Endodermal cell (in vitro differentiated cells): ENCODE data around the gene PCBP1. TPM values are rescaled to one million over a fixed set of nuclear protein-coding genes. Genes with fewer than 3 reads are reported as not detected.
A peak's percentile ranks its signal among the peaks of the same experiment; 100 is the strongest.
"Not testable (repeated sequence)": the region's sequence is repeated elsewhere in the genome, so short reads cannot be mapped to it uniquely, and the experiment has no call there.

Experiments
- DNase-seq: peaks from one replicate; pipeline ENCODE4 v3.0.0-alpha.2; 2017
- H3K27ac ChIP-seq: 2 replicates; pipeline ENCODE4 v1.5.1; 2013; ENCODE audit warnings: mild to moderate bottlenecking, low read depth, low read length, moderate library complexity
- H3K27me3 ChIP-seq: 2 replicates; pipeline ENCODE4 v1.6.1; 2013; ENCODE audit warnings: mild to moderate bottlenecking, low read length, moderate library complexity; ENCODE audit not compliant: insufficient read depth, control insufficient read depth, poor library complexity, severe bottlenecking
- H3K36me3 ChIP-seq: 2 replicates; pipeline ENCODE4 v1.7.0; 2013; ENCODE audit warnings: mild to moderate bottlenecking, low read length, moderate library complexity; ENCODE audit not compliant: control insufficient read depth, insufficient read depth
- H3K4me1 ChIP-seq: one replicate; pipeline ENCODE4 v1.7.0; 2013; ENCODE audit warnings: low read length; ENCODE audit not compliant: control insufficient read depth, insufficient read depth
- H3K4me3 ChIP-seq: 2 replicates; pipeline ENCODE4 v1.5.1; 2013; ENCODE audit warnings: mild to moderate bottlenecking, low read length, moderate library complexity
- H3K9ac ChIP-seq: 2 replicates; pipeline ENCODE4 v1.6.1; 2013; ENCODE audit warnings: mild to moderate bottlenecking, low read length, moderate library complexity; ENCODE audit not compliant: poor library complexity, severe bottlenecking; ENCODE audit errors: extremely low read depth
- H3K9me3 ChIP-seq: 2 replicates; pipeline ENCODE4 v1.6.1; 2013; ENCODE audit warnings: mild to moderate bottlenecking, low read length, moderate library complexity; ENCODE audit not compliant: control insufficient read depth
- H3K27ac Mint-ChIP-seq: 2 replicates; pipeline ENCODE4 v1.8.0; 2020; ENCODE audit warnings: mixed read lengths
- H3K27me3 Mint-ChIP-seq: 2 replicates; pipeline ENCODE4 v1.8.0; 2021; ENCODE audit warnings: mild to moderate bottlenecking, mixed read lengths; ENCODE audit not compliant: insufficient read depth
- H3K36me3 Mint-ChIP-seq: 2 replicates; pipeline ENCODE4 v1.8.0; 2020; ENCODE audit warnings: low read depth, mixed read lengths
- H3K4me1 Mint-ChIP-seq: 2 replicates; pipeline ENCODE4 v1.8.0; 2020; ENCODE audit warnings: mixed read lengths
- H3K4me3 Mint-ChIP-seq: 2 replicates; pipeline ENCODE4 v1.8.0; 2020; ENCODE audit warnings: mild to moderate bottlenecking, moderate library complexity, mixed read lengths
- H3K9me3 Mint-ChIP-seq: 2 replicates; pipeline ENCODE4 v1.8.0; 2020; ENCODE audit warnings: mild to moderate bottlenecking, mixed read lengths
- CTCF ChIP-seq: fragments of 200-600 bp; sonication (generic); conservative IDR thresholded peaks from 2 replicates; pipeline ENCODE4 v1.5.0; 2021; ENCODE audit warnings: antibody characterized with exemption, mild to moderate bottlenecking
- WGBS, 2 experiments: methylation state at CpG; one replicate each; pipeline versions ENCODE4 v1.1.5 to v1.1.7; 2013; ENCODE audit warnings: missing lambda C conversion rate in 2 of 2, mixed read lengths in 1 of 2; ENCODE audit not compliant: insufficient coverage in 1 of 2, insufficient read length in 1 of 2; 5-methylcytosine and 5-hydroxymethylcytosine counted together
- total RNA-seq, 2 donors: library from RNA; stranded (reverse); fragmentation: NEBNext Ultra II Directional in 1 of 2; extraction: Animal tissue kit (Norgen Biotek cat#: 25700) in 1 of 2; gene quantifications; 2 replicates in 1 of 2; 3 replicates in 1 of 2; pipeline ENCODE4 v1.2.1, GENCODE V29; 2021

Gene PCBP1
- total RNA-seq, 2 donors from 2014 or later = 344 to 357 TPM

GRCh38 chr2:70133127-70133452 is 45.8 kb downstream of the PCBP1 start:
- no peaks in the 10 kb centered on the region for H3K27me3 Mint-ChIP-seq
- H3K27ac ChIP-seq = no peak overlapping the region
- no peak overlapping the region for H3K4me3 Mint-ChIP-seq
- no peak overlapping the region for H3K27ac Mint-ChIP-seq
- H3K4me1 ChIP-seq = no peaks in the 10 kb centered on the region
- no peaks in the 10 kb centered on the region for H3K9me3 Mint-ChIP-seq
- no peaks in the 10 kb centered on the region for H3K27me3 ChIP-seq
- WGBS, 2 experiments = 88 to 100% methylated on average over 1 of the region's 1 CpG
- no peak overlapping the region for H3K4me3 ChIP-seq
- H3K4me1 Mint-ChIP-seq = peaks cover 22% of the 10 kb centered on the region
- DNase-seq = no peak
- H3K9ac ChIP-seq = no peak overlapping the region
- H3K9me3 ChIP-seq = no peaks in the 10 kb centered on the region
- TF ChIP-seq CTCF = no peak
- no peaks in the 10 kb centered on the region for H3K36me3 ChIP-seq
- H3K36me3 Mint-ChIP-seq = no peaks in the 10 kb centered on the region

GRCh38 chr2:70133491-70134322 is 46.4 kb downstream of the PCBP1 start:
- Mint-ChIP-seq H3K4me3 (no peak overlapping the region), H3K27ac (peak overlapping the region; percentile 62), H3K27me3 (no peaks in the 10 kb centered on the region), H3K9me3 (no peaks in the 10 kb centered on the region), H3K4me1 (peaks cover 22% of the 10 kb centered on the region), H3K36me3 (no peaks in the 10 kb centered on the region)
- no peak for TF ChIP-seq CTCF
- no peak for DNase-seq
- 97% methylated on average over 8 to 10 of the region's 10 CpGs for WGBS, 2 experiments
- Histone ChIP-seq H3K4me3 (no peak overlapping the region), H3K4me1 (no peaks in the 10 kb centered on the region), H3K27ac (no peak overlapping the region), H3K36me3 (no peaks in the 10 kb centered on the region), H3K9ac (no peak overlapping the region), H3K27me3 (no peaks in the 10 kb centered on the region), H3K9me3 (no peaks in the 10 kb centered on the region)

GRCh38 chr2:70134323-70134983 is 47.2 kb downstream of the PCBP1 start:
- not testable (repeated sequence) for H3K4me3 ChIP-seq, H3K36me3 Mint-ChIP-seq, H3K27me3 ChIP-seq, H3K27me3 Mint-ChIP-seq, DNase-seq, H3K36me3 ChIP-seq, H3K27ac Mint-ChIP-seq, H3K9me3 ChIP-seq, H3K9ac ChIP-seq, H3K4me3 Mint-ChIP-seq, H3K4me1 ChIP-seq, H3K27ac ChIP-seq, H3K9me3 Mint-ChIP-seq
- H3K4me1 Mint-ChIP-seq = peaks cover 22% of the 10 kb centered on the region
- 90 to 98% methylated on average over 7 to 10 of the region's 10 CpGs for WGBS, 2 experiments

Other genes starting within 250 kb of the PCBP1 start
- gene SNRNP27, start 193.5 kb upstream of the PCBP1 start, total RNA-seq = 10 to 100 TPM; 56.2 to 64.9 TPM
- gene MXD1, start 172.4 kb upstream of the PCBP1 start, total RNA-seq = 1 to 10 TPM in 1 of 2 donors, under 1 TPM in 1; 0.73 to 5.5 TPM
- gene ASPRV1, start 125.8 kb upstream of the PCBP1 start, total RNA-seq = under 1 TPM; 0.84 to 0.91 TPM
- 10 to 100 TPM; 12.3 to 16.5 TPM for gene C2orf42, start 103.5 kb downstream of the PCBP1 start, total RNA-seq
- gene TIA1, start 161.2 kb downstream of the PCBP1 start, total RNA-seq = 100 to 1,000 TPM; 217 to 256 TPM
- gene PCYOX1, start 170.7 kb downstream of the PCBP1 start, total RNA-seq = 10 to 100 TPM; 65.2 to 77.2 TPM
- 100 to 1,000 TPM; 305 to 320 TPM for gene SNRPG, start 206.3 kb downstream of the PCBP1 start, total RNA-seq
- gene FAM136A, start 214.6 kb downstream of the PCBP1 start, total RNA-seq = 10 to 100 TPM; 81.3 to 91.8 TPM